ENCODE data around the gene MARVELD1.
A peak's percentile ranks its signal among the peaks of the same experiment; 100 is the strongest.

DNA sequence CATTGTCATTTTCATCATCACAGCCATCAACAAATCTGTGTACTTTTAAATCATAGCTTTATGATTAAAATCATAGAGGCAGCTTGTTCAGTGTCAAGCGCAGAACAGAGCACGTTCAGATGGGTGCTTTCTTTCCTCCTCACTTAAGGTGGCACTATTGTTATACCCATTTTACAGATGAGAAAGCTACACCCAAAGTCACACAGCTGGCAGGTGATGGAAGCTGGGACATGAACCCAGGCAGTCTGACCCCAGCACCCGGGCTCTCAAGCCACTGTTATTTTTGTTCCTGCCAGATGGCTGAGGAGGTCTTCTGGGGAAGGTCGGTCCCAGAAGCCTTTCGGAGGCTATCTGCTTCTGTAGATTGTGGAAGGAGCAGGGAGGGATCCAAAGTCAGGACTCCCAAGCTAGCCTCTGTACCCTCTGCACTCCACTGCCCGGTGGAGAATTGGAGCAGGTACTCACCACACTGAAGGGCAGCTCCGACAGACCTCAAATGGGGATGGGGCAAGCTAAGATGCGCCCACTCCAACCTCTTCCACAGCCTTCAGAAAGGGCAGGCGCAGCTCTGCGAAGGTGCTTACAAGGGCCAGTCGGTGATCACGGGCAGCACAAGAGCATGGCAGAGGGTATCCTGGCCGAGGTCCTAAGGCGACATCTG lies 27.1 kb upstream of the MARVELD1 start:
- TF ChIP-seq, protein P1, sequence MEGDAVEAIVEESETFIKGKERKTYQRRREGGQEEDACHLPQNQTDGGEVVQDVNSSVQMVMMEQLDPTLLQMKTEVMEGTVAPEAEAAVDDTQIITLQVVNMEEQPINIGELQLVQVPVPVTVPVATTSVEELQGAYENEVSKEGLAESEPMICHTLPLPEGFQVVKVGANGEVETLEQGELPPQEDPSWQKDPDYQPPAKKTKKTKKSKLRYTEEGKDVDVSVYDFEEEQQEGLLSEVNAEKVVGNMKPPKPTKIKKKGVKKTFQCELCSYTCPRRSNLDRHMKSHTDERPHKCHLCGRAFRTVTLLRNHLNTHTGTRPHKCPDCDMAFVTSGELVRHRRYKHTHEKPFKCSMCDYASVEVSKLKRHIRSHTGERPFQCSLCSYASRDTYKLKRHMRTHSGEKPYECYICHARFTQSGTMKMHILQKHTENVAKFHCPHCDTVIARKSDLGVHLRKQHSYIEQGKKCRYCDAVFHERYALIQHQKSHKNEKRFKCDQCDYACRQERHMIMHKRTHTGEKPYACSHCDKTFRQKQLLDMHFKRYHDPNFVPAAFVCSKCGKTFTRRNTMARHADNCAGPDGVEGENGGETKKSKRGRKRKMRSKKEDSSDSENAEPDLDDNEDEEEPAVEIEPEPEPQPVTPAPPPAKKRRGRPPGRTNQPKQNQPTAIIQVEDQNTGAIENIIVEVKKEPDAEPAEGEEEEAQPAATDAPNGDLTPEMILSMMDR (IDR thresholded peaks at IDR 0.05; ENCODE audit: low read length), result 0 out of 2 replicates have a peak, but pooled peaks have one; percentile 10
- no peak for TF ChIP-seq EZH2 (optimal IDR thresholded peaks at IDR 0.05; ENCODE audit: low read depth, low read length)
- TF ChIP-seq EZH2phosphoT487 (IDR thresholded peaks at IDR 0.05; ENCODE audit: low read length), result no peak
